A549 (cell line): ENCODE data around the gene ITPR3. TPM values are rescaled to one million over a fixed set of nuclear protein-coding genes. Genes with fewer than 3 reads are reported as not detected.

Source experiments
- ATAC-seq, 2 experiments: fragments of 200-7000 bp in 1 of 2; fragments of >200 bp in 1 of 2; cut with Nextera tagmentation in 1 of 2; cut with Tn5 transposase in 1 of 2; 3 replicates each; pipeline versions ENCODE4 v1.8.0 to v1.9.1; 2018 to 2020; ENCODE audit warnings: mild to moderate bottlenecking in 1 of 2, moderate library complexity in 1 of 2
- CTCF ChIA-PET: fragments of 300-600 bp; sonication (Branson Sonifier 250); formaldehyde crosslinking; extraction: SDS; loops from one replicate; lab custom pipeline; 2021; ENCODE audit warnings: antibody characterized with exemption, inconsistent platforms; lab: Yijun Ruan, JAX
- POLR2A ChIA-PET: fragments of 350-600 bp; formaldehyde crosslinking; extraction: SDS; loops from one replicate; lab custom pipeline; 2021; ENCODE audit warnings: antibody characterized with exemption, inconsistent platforms; lab: Yijun Ruan, JAX
- DNase-seq, 2 experiments: peaks; one replicate each; pipeline versions ENCODE4 v3.0.0 to v3.0.0-alpha.2; 2011 to 2016; ENCODE audit warnings: low read depth in 1 of 2, low spot score in 1 of 2
- FAIRE-seq: peaks from 2 replicates; lab custom pipeline; 2011; peaks lifted over from hg19 to GRCh38; lab: Jason Lieb, UNC
- H3K27ac ChIP-seq, 2 experiments: fragments of >200 bp; sonication (Bioruptor Twin); formaldehyde crosslinking; 3 replicates each; pipeline ENCODE4 v1.5.1; 2016 to 2017
- H3K4me1 ChIP-seq: fragments of >200 bp; sonication (Bioruptor Twin); formaldehyde crosslinking; 3 replicates; pipeline ENCODE4 v1.6.1; 2016
- H3K4me2 ChIP-seq: fragments of >200 bp; sonication (Bioruptor Twin); formaldehyde crosslinking; 3 replicates; pipeline ENCODE4 v1.6.1; 2016
- H3K4me3 ChIP-seq: fragments of >200 bp; sonication (Bioruptor Twin); formaldehyde crosslinking; 3 replicates; pipeline ENCODE4 v1.5.1; 2016
- H3K9me3 ChIP-seq: fragments of >200 bp; sonication (Bioruptor Twin); formaldehyde crosslinking; 3 replicates; pipeline ENCODE4 v1.6.1; 2016
- BCL3 ChIP-seq: fragments of >200 bp; sonication (Bioruptor Twin); formaldehyde crosslinking; IDR thresholded peaks from 3 replicates; pipeline ENCODE4 v1.6.1; 2016
- BHLHE40 ChIP-seq: IDR thresholded peaks from 2 replicates; pipeline ENCODE4 v1.6.1; 2012; ENCODE audit warnings: low read depth, low read length, inconsistent platforms
- CHD2 ChIP-seq: fragments of 150-350 bp; IDR thresholded peaks from 2 replicates; pipeline ENCODE4 v1.6.1; 2014; ENCODE audit warnings: low read length; ENCODE audit not compliant: partially characterized antibody
- CHD4 ChIP-seq: fragments of 200-600 bp; sonication (generic); IDR thresholded peaks from 2 replicates; pipeline ENCODE4 v1.6.1; 2016; ENCODE audit warnings: antibody characterized with exemption, mild to moderate bottlenecking, borderline replicate concordance
- EHF ChIP-seq: fragments of 250-450 bp; sonication (Bioruptor Pico); IDR thresholded peaks from 2 replicates; pipeline ENCODE4 v1.5.0; 2020; ENCODE audit warnings: mild to moderate bottlenecking
- ESRRA ChIP-seq: fragments of 150-350 bp; IDR thresholded peaks from 2 replicates; pipeline ENCODE4 v1.6.1; 2014; ENCODE audit warnings: mild to moderate bottlenecking, low read length, borderline replicate concordance
- FOSB ChIP-seq: fragments of 250-450 bp; sonication (Bioruptor Pico); IDR thresholded peaks from 2 replicates; pipeline ENCODE4 v1.5.0; 2020; ENCODE audit warnings: mild to moderate bottlenecking, moderate library complexity
- FOSL2 ChIP-seq, 2 experiments: fragments of 450-650 bp in 1 of 2; fragments of >200 bp in 1 of 2; sonication (Bioruptor Twin) in 1 of 2; formaldehyde crosslinking; IDR thresholded peaks; 2 replicates each; pipeline versions ENCODE4 v1.5.0 to v1.6.1; 2016 to 2020; ENCODE audit warnings: mild to moderate bottlenecking in 1 of 2, moderate library complexity in 1 of 2
- FOXS1 ChIP-seq: fragments of 250-450 bp; sonication (Bioruptor Pico); IDR thresholded peaks from 2 replicates; pipeline ENCODE4 v1.5.0; 2020; ENCODE audit warnings: mild to moderate bottlenecking, moderate library complexity
- HDAC2 ChIP-seq: fragments of 200-600 bp; sonication (generic); IDR thresholded peaks from 2 replicates; pipeline ENCODE4 v1.6.1; 2016
- HEYL ChIP-seq: fragments of 250-450 bp; sonication (Bioruptor Pico); IDR thresholded peaks from 2 replicates; pipeline ENCODE4 v1.8.0; 2021; ENCODE audit warnings: mild to moderate bottlenecking, moderate library complexity
- HOXA7 ChIP-seq: fragments of 250-450 bp; sonication (Bioruptor Pico); IDR thresholded peaks from 2 replicates; pipeline ENCODE4 v1.5.0; 2020; ENCODE audit warnings: mild to moderate bottlenecking, moderate library complexity
- HOXB13 ChIP-seq: fragments of 250-450 bp; sonication (Bioruptor Pico); IDR thresholded peaks from 2 replicates; pipeline ENCODE4 v1.5.0; 2020; ENCODE audit warnings: low read depth, mild to moderate bottlenecking, moderate library complexity
- JUN ChIP-seq, 2 experiments: fragments of >200 bp; sonication (Bioruptor Twin); formaldehyde crosslinking; IDR thresholded peaks; 2 replicates in 1 of 2; 3 replicates in 1 of 2; pipeline ENCODE4 v1.6.1; 2016 to 2017
- MYC ChIP-seq: IDR thresholded peaks from 2 replicates; pipeline ENCODE4 v1.6.1; 2012; ENCODE audit warnings: mild to moderate bottlenecking, inconsistent platforms, low read length, improper control_type of control experiment, borderline replicate concordance
- NFE2L2 ChIP-seq: fragments of 150-350 bp; conservative IDR thresholded peaks from 2 replicates; pipeline ENCODE4 v1.6.1; 2014; ENCODE audit warnings: low read length
- PHF8 ChIP-seq: fragments of 200-600 bp; sonication (generic); IDR thresholded peaks from 2 replicates; pipeline ENCODE4 v1.6.1; 2016; ENCODE audit warnings: low read depth, mild to moderate bottlenecking, antibody characterized with exemption, moderate library complexity, borderline replicate concordance
- POLR2A ChIP-seq: IDR thresholded peaks from 2 replicates; pipeline ENCODE4 v1.6.1; 2012; ENCODE audit warnings: mild to moderate bottlenecking, low read length
- POLR2AphosphoS2 ChIP-seq: conservative IDR thresholded peaks from 2 replicates; pipeline ENCODE4 v1.6.1; 2012; ENCODE audit warnings: low read length, improper control_type of control experiment, inconsistent platforms
- RAD21 ChIP-seq, 2 experiments: fragments of >200 bp in 1 of 2; sonication (Bioruptor Twin) in 1 of 2; formaldehyde crosslinking in 1 of 2; IDR thresholded peaks in 1 of 2; conservative IDR thresholded peaks in 1 of 2; 2 replicates in 1 of 2; 3 replicates in 1 of 2; pipeline ENCODE4 v1.6.1; 2012 to 2018; ENCODE audit warnings: inconsistent platforms in 1 of 2
- RNF2 ChIP-seq: fragments of 200-600 bp; sonication (generic); IDR thresholded peaks from 2 replicates; pipeline ENCODE4 v1.6.1; 2016; ENCODE audit warnings: low read depth, mild to moderate bottlenecking, antibody characterized with exemption, moderate library complexity, borderline replicate concordance
- TP53 ChIP-seq: fragments of 250-450 bp; sonication (Bioruptor Pico); IDR thresholded peaks from 2 replicates; pipeline ENCODE4 v1.5.0; 2021; ENCODE audit warnings: mild to moderate bottlenecking, moderate library complexity
- USF2 ChIP-seq: fragments of 450-650 bp; IDR thresholded peaks from 2 replicates; pipeline ENCODE4 v1.6.1; 2014; ENCODE audit warnings: antibody characterized with exemption
- ZFP36 ChIP-seq: fragments of 450-650 bp; IDR thresholded peaks from 2 replicates; pipeline ENCODE4 v1.6.1; 2014; ENCODE audit warnings: borderline replicate concordance; ENCODE audit not compliant: partially characterized antibody
- ZNF302 ChIP-seq: fragments of 250-450 bp; sonication (Bioruptor Pico); IDR thresholded peaks from 2 replicates; pipeline ENCODE4 v1.9.0; 2021; ENCODE audit warnings: inconsistent platforms, mild to moderate bottlenecking, moderate library complexity
- WGBS: methylation state at CpG from one replicate; pipeline ENCODE4 v1.1.6; 2017; ENCODE audit errors: missing lambda C conversion rate; 5-methylcytosine and 5-hydroxymethylcytosine counted together
- polyA plus RNA-seq, 4 experiments: library from polyadenylated mRNA; depleted of rRNA in 3 of 4; stranded (reverse); fragments of >200 nt; fragmentation: RNase III in 1 of 4; extraction: RNeasy Plus Mini Kit Qiagen cat#74134 plus additional on column Dnase treatment in 1 of 4; gene quantifications; 2 replicates in 3 of 4; 3 replicates in 1 of 4; pipeline ENCODE4 v1.2.3, GENCODE V29; 2011 to 2017
- TF ChIP-seq, protein P1 (sequence below): fragments of 250-450 bp; sonication (Bioruptor Pico); IDR thresholded peaks from 2 replicates; pipeline ENCODE4 v1.5.0; 2021; ENCODE audit warnings: mild to moderate bottlenecking, moderate library complexity, borderline replicate concordance
- TF ChIP-seq, protein P2 (sequence below): fragments of 200-600 bp; sonication (generic); IDR thresholded peaks from 2 replicates; pipeline ENCODE4 v1.6.1; 2016; ENCODE audit warnings: antibody characterized with exemption, mild to moderate bottlenecking, moderate library complexity
- TF ChIP-seq, protein P3 (sequence below): fragments of 150-350 bp; IDR thresholded peaks from 2 replicates; pipeline ENCODE4 v1.6.1; 2014; ENCODE audit warnings: low read depth, mild to moderate bottlenecking, low read length

The ITPR3 gene
- polyA plus RNA-seq, 2 of the 4 experiments (the other 2 are of a cell fraction), result 17.6 to 20.8 TPM

- 85% methylated on average over 6 of the region's 6 CpGs for WGBS
- 0 out of 6 replicates have a peak overlapping the region, but pooled peaks of 1 of the 2 experiments have one; percentile 99 for H3K27ac ChIP-seq
- CTCF ChIA-PET, result interaction anchor here (1.5 to 3.6 kb wide), 3 partner anchors 10 to 77 kb away, joined by 6 to 18 read pairs (median 7); no protein-coding TSS in a partner anchor
- TF ChIP-seq ZFP36, result no peak
- TF ChIP-seq, protein P1, sequence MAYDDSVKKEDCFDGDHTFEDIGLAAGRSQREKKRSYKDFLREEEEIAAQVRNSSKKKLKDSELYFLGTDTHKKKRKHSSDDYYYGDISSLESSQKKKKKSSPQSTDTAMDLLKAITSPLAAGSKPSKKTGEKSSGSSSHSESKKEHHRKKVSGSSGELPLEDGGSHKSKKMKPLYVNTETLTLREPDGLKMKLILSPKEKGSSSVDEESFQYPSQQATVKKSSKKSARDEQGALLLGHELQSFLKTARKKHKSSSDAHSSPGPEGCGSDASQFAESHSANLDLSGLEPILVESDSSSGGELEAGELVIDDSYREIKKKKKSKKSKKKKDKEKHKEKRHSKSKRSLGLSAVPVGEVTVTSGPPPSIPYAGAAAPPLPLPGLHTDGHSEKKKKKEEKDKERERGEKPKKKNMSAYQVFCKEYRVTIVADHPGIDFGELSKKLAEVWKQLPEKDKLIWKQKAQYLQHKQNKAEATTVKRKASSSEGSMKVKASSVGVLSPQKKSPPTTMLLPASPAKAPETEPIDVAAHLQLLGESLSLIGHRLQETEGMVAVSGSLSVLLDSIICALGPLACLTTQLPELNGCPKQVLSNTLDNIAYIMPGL (CRISPR knock-in tag), result no peak
- TF ChIP-seq BHLHE40, result no peak
- no peak for TF ChIP-seq RNF2
- TF ChIP-seq FOSB (CRISPR knock-in tag), result no peak
- no peak for TF ChIP-seq TP53
- TF ChIP-seq HEYL (CRISPR knock-in tag), result no peak
- TF ChIP-seq PHF8, result no peak
- no peak for TF ChIP-seq MYC
- TF ChIP-seq POLR2AphosphoS2, result no peak
- no peak for TF ChIP-seq FOXS1 (CRISPR knock-in tag)
- TF ChIP-seq FOSL2 (IDR thresholded peaks at IDR 0.05), result no peak
- TF ChIP-seq FOSL2 (CRISPR knock-in tag; IDR thresholded peaks at IDR 0.05), result no peak
- no peak for TF ChIP-seq USF2
- no peak for TF ChIP-seq HOXB13
- no peak for TF ChIP-seq EHF (CRISPR knock-in tag)
- TF ChIP-seq CHD4, result no peak
- no peak for TF ChIP-seq BCL3
- no peak for TF ChIP-seq CHD2
- no peak for TF ChIP-seq HOXA7 (CRISPR knock-in tag)
- TF ChIP-seq POLR2A, result no peak
- TF ChIP-seq, all 56 proteins: peak for 0
- ATAC-seq (no peak), DNase-seq (no peak), FAIRE-seq (no peak)
- Histone ChIP-seq H3K4me2 (no peak overlapping the region), H3K9me3 (no peaks in the 10 kb centered on the region), H3K4me3 (no peak overlapping the region), H3K4me1 (peaks cover 41% of the 10 kb centered on the region)
- POLR2A ChIA-PET, result no interaction called here
These were observed 2.8 kb downstream of the ITPR3 start for GRCh38 chr6:33623895-33624381.

GRCh38 chr6:33624856-33625255 lies 3.7 kb downstream of the ITPR3 start:
- ChIA-PET CTCF (interaction anchor here (1.0 to 2.3 kb wide), 3 partner anchors 11 to 234 kb away, joined by 3 to 6 read pairs (median 6); no protein-coding TSS in a partner anchor), POLR2A (no interaction called here)
- WGBS, result 95% methylated on average over 4 of the region's 4 CpGs
- ATAC-seq (no peak), DNase-seq (no peak), FAIRE-seq (no peak)
- H3K4me1 ChIP-seq, result peaks cover 32% of the 10 kb centered on the region
- no peak overlapping the region for H3K4me2 ChIP-seq
- TF ChIP-seq NFE2L2 (no peak), RAD21 (conservative IDR thresholded peaks at IDR 0.05 in 1 of 2, IDR thresholded peaks at IDR 0.05 in 1 of 2) (no peak), JUN (IDR thresholded peaks at IDR 0.05) (no peak), BHLHE40 (no peak), ESRRA (no peak), HOXB13 (no peak), HDAC2 (no peak), ZNF302 (CRISPR knock-in tag) (no peak)
- TF ChIP-seq, protein P2, sequence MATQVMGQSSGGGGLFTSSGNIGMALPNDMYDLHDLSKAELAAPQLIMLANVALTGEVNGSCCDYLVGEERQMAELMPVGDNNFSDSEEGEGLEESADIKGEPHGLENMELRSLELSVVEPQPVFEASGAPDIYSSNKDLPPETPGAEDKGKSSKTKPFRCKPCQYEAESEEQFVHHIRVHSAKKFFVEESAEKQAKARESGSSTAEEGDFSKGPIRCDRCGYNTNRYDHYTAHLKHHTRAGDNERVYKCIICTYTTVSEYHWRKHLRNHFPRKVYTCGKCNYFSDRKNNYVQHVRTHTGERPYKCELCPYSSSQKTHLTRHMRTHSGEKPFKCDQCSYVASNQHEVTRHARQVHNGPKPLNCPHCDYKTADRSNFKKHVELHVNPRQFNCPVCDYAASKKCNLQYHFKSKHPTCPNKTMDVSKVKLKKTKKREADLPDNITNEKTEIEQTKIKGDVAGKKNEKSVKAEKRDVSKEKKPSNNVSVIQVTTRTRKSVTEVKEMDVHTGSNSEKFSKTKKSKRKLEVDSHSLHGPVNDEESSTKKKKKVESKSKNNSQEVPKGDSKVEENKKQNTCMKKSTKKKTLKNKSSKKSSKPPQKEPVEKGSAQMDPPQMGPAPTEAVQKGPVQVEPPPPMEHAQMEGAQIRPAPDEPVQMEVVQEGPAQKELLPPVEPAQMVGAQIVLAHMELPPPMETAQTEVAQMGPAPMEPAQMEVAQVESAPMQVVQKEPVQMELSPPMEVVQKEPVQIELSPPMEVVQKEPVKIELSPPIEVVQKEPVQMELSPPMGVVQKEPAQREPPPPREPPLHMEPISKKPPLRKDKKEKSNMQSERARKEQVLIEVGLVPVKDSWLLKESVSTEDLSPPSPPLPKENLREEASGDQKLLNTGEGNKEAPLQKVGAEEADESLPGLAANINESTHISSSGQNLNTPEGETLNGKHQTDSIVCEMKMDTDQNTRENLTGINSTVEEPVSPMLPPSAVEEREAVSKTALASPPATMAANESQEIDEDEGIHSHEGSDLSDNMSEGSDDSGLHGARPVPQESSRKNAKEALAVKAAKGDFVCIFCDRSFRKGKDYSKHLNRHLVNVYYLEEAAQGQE, result no peak
- TF ChIP-seq, protein P3, sequence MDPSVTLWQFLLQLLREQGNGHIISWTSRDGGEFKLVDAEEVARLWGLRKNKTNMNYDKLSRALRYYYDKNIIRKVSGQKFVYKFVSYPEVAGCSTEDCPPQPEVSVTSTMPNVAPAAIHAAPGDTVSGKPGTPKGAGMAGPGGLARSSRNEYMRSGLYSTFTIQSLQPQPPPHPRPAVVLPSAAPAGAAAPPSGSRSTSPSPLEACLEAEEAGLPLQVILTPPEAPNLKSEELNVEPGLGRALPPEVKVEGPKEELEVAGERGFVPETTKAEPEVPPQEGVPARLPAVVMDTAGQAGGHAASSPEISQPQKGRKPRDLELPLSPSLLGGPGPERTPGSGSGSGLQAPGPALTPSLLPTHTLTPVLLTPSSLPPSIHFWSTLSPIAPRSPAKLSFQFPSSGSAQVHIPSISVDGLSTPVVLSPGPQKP, result no peak
- no peak overlapping the region for H3K27ac ChIP-seq
- H3K4me3 ChIP-seq, result no peak overlapping the region
- no peaks in the 10 kb centered on the region for H3K9me3 ChIP-seq
